ENCODE data around the gene SDK1.

The SDK1 gene

GRCh38 chr7:3540456-3541220, 239.6 kb downstream of the SDK1 start:
- no peaks in the 10 kb centered on the region for H3K36me3 ChIP-seq
- TF ChIP-seq, protein P1, sequence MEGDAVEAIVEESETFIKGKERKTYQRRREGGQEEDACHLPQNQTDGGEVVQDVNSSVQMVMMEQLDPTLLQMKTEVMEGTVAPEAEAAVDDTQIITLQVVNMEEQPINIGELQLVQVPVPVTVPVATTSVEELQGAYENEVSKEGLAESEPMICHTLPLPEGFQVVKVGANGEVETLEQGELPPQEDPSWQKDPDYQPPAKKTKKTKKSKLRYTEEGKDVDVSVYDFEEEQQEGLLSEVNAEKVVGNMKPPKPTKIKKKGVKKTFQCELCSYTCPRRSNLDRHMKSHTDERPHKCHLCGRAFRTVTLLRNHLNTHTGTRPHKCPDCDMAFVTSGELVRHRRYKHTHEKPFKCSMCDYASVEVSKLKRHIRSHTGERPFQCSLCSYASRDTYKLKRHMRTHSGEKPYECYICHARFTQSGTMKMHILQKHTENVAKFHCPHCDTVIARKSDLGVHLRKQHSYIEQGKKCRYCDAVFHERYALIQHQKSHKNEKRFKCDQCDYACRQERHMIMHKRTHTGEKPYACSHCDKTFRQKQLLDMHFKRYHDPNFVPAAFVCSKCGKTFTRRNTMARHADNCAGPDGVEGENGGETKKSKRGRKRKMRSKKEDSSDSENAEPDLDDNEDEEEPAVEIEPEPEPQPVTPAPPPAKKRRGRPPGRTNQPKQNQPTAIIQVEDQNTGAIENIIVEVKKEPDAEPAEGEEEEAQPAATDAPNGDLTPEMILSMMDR (IDR thresholded peaks at IDR 0.05; ENCODE audit: low read depth, low read length), result no peak
- H3K27ac ChIP-seq, result no peak overlapping the region
- no peaks in the 10 kb centered on the region for H3K9me3 ChIP-seq (ENCODE audit: severe bottlenecking)
- no peaks in the 10 kb centered on the region for H3K27me3 ChIP-seq (ENCODE audit: insufficient read depth, low read depth, severe bottlenecking)
- DNase-seq, result no peak
- no peak overlapping the region for H3K4me3 ChIP-seq (ENCODE audit: low read depth, low read length)

- DNase-seq, result peak; percentile 34
- Histone ChIP-seq H3K36me3 (no peaks in the 10 kb centered on the region), H3K27me3 (ENCODE audit: insufficient read depth, low read depth, severe bottlenecking) (no peaks in the 10 kb centered on the region), H3K27ac (no peak overlapping the region), H3K4me3 (ENCODE audit: low read depth, low read length) (0 out of 2 replicates have a peak overlapping the region, but pooled peaks have one; percentile 14), H3K9me3 (ENCODE audit: severe bottlenecking) (no peaks in the 10 kb centered on the region)
- TF ChIP-seq, protein P1 (IDR thresholded peaks at IDR 0.05; ENCODE audit: low read depth, low read length), result peak; percentile 75
Measured at GRCh38 chr7:3544202-3544601, 243.2 kb downstream of the SDK1 start.

DNA sequence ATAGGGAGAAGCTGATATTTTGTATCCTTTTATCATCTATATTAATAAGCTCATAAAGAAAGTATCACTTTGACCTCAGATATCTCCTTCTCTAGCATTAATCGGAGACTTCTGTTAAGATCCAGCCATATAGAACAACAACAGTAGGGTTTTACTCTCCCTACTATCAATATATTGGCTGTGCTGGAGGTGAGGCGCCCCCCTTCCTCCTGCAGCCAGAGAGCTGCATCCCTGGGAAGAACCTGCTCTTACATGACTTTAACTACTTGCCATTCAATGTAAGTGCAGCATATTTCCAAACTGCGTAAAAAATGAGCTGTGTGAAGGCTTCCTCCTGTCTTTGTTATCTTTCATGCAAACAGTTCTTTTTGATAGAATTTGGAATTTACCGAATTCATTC, 247.8 kb downstream of the SDK1 start:
- Histone ChIP-seq H3K36me3 (no peaks in the 10 kb centered on the region), H3K4me3 (ENCODE audit: low read depth, low read length) (no peak overlapping the region), H3K27ac (no peak overlapping the region), H3K27me3 (ENCODE audit: insufficient read depth, low read depth, severe bottlenecking) (no peaks in the 10 kb centered on the region), H3K9me3 (ENCODE audit: severe bottlenecking) (no peaks in the 10 kb centered on the region)
- TF ChIP-seq, protein P1 (IDR thresholded peaks at IDR 0.05; ENCODE audit: low read depth, low read length), result no peak
- no peak for DNase-seq

- Histone ChIP-seq H3K36me3 (no peaks in the 10 kb centered on the region), H3K27ac (no peak overlapping the region), H3K27me3 (ENCODE audit: insufficient read depth, low read depth, severe bottlenecking) (no peaks in the 10 kb centered on the region), H3K9me3 (ENCODE audit: severe bottlenecking) (no peaks in the 10 kb centered on the region), H3K4me3 (ENCODE audit: low read depth, low read length) (no peak overlapping the region)
- no peak for DNase-seq
- TF ChIP-seq, protein P1 (IDR thresholded peaks at IDR 0.05; ENCODE audit: low read depth, low read length), result no peak
Measured at GRCh38 chr7:3549601-3550000, 248.5 kb downstream of the SDK1 start.

DNA sequence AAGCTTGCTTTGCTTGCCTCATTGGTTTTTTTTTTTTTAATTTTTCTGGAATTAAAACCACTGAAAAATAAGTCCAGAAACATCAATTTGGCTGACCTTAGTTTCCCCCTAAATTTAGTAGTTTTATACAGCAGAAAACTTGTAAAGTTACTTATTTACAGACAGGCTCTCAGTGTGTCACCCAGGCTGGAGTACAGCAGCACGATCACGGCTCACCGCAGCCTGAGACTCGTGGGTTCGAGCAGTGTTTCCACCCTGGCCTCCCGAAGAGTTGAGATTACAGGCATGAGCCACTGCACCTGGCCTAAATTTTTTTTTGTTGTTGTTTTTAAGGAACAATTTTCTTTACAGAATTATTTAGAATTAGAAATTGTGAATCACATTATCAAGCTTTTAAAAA, 250.5 kb downstream of the SDK1 start:
- H3K36me3 ChIP-seq, result no peaks in the 10 kb centered on the region
- H3K27ac ChIP-seq, result no peak overlapping the region
- H3K27me3 ChIP-seq (ENCODE audit: insufficient read depth, low read depth, severe bottlenecking), result no peaks in the 10 kb centered on the region
- DNase-seq, result no peak
- no peak overlapping the region for H3K4me3 ChIP-seq (ENCODE audit: low read depth, low read length)
- TF ChIP-seq, protein P1 (IDR thresholded peaks at IDR 0.05; ENCODE audit: low read depth, low read length), result no peak
- H3K9me3 ChIP-seq (ENCODE audit: severe bottlenecking), result peaks cover 3% of the 10 kb centered on the region

DNA sequence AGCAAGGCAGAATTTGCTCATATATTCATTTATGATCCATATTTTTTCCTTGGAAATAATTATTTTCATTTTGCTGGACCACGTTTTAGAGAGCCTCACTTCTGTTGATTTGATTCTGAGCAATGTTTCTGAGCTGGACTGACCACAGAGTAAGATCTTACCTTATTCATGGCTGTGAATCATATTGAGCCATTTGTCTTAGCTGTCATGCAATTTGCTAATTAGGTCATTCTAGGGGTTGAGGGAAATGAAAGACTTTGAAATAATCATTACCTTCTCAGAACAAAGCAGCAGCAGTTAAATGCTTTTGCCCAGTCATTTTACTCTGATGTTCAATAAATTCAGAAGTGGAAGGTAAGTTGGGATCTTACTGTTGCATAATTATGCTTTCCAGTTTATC, 251.4 kb downstream of the SDK1 start:
- no peaks in the 10 kb centered on the region for H3K27me3 ChIP-seq (ENCODE audit: insufficient read depth, low read depth, severe bottlenecking)
- no peak overlapping the region for H3K27ac ChIP-seq
- peaks cover 3% of the 10 kb centered on the region for H3K9me3 ChIP-seq (ENCODE audit: severe bottlenecking)
- TF ChIP-seq, protein P1 (IDR thresholded peaks at IDR 0.05; ENCODE audit: low read depth, low read length), result no peak
- H3K36me3 ChIP-seq, result no peaks in the 10 kb centered on the region
- no peak for DNase-seq
- H3K4me3 ChIP-seq (ENCODE audit: low read depth, low read length), result no peak overlapping the region
